ENCODE data around the gene CERK. TPM values are rescaled to one million over a fixed set of nuclear protein-coding genes. Genes with fewer than 3 reads are reported as not detected.

The CERK gene
- total and polyA plus RNA-seq, 2 of the 8 experiments (the other 6 are each of a cell fraction or from before 2014, with no cell fraction given) = 26.6 to 59.0 TPM

DNA sequence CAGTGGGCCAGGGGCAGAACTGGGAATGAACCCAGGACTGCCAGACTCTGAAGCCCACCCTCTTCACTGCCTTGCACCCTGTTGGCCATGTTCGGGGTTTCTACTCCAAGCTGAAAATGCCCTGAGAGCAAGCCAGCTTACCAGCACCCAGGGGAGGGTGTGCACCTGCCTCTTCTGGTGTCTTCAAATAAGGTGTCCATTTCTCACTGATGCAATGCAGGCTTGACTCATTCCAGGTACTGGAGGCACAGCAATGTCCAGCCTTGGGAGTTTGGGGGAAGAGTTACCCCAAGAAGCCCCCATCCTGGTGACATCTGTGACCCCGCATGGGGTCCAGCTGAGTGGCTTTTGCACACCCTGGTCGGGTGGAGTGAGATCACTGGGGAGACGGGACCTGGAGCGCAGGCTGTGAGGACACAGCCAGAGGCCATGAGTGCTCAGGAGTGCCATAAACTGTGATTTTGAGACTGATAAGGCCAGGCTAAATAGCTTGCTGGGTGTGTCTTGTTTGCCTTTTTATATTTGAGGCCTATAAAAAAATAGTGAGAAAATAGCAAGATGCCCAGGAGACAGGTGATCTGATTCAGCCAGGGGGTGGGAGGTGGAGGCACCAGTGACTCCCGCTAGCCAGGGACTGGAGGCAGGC lies 4.6 kb upstream of the CERK start:
- peaks cover 0 to 2% of the 10 kb centered on the region in 2 experiments for H4K20me1 ChIP-seq (replicated peaks in 1 of 2; ENCODE audit: control insufficient read depth in 1 of 2, insufficient read depth in 2 of 2, low read length in 2 of 2)
- no peak overlapping the region for H3K4me2 ChIP-seq (ENCODE audit: insufficient read depth in 1 of 2, low read depth in 2 of 2, low read length in 2 of 2)
- no peak overlapping the region for H2BK120ac ChIP-seq (replicated peaks; ENCODE audit: low read depth, low read length)
- peaks cover 0 to 7% (median 6%) of the 10 kb centered on the region in 4 experiments; a peak in 5 of 7 replicates for H3K4me1 ChIP-seq (replicated peaks in 1 of 4; ENCODE audit: control insufficient read depth in 3 of 4, insufficient read depth in 4 of 4, low read length in 3 of 4)
- WGBS, 2 experiments (ENCODE audit: extremely low coverage in 1 of 2, insufficient coverage in 1 of 2, insufficient read length in 1 of 2, insufficient replicate concordance in 2 of 2, low coverage in 1 of 2, low lambda C conversion rate in 2 of 2, missing lambda C conversion rate in 1 of 2) = 85% methylated on average over 6 of the region's 6 CpGs; no CpG with 5 or more reads in 1 of the 2 experiments
- H3K79me1 ChIP-seq (ENCODE audit: low read depth, low read length) = no peaks in the 10 kb centered on the region
- H3K4ac ChIP-seq (replicated peaks; ENCODE audit: insufficient read length, low read depth, low read length) = no peak overlapping the region
- H3K27me3 ChIP-seq (replicated peaks in 1 of 4; ENCODE audit: control insufficient read depth in 3 of 4, extremely low read depth in 1 of 4, insufficient read depth in 3 of 4, low read length in 3 of 4) = peaks cover 0 to 7% (median 0%) of the 10 kb centered on the region in 4 experiments; a peak in 4 of 7 replicates
- H3K4me3 ChIP-seq (ENCODE audit: extremely low read depth in 1 of 4, insufficient read depth in 2 of 4, low read depth in 3 of 4, low read length in 4 of 4) = no peak overlapping the region
- POLR2A ChIA-PET (ENCODE audit: partially characterized antibody) = interaction anchor here (0.9 to 2.2 kb wide), 3 partner anchors 16 to 20 kb away, joined by 3 to 8 read pairs (median 7); partner anchors contain the start of gene TBC1D22A
- no peak overlapping the region for H2BK5ac ChIP-seq (ENCODE audit: low read depth, low read length)
- H2AK5ac ChIP-seq (ENCODE audit: low read depth, low read length) = no peak overlapping the region
- no peak for FAIRE-seq
- H3K18ac ChIP-seq (ENCODE audit: extremely low read depth, low read length) = no peak overlapping the region
- DNase-seq (ENCODE audit: low read depth in 1 of 2, low spot score in 2 of 2) = no peak
- CTCF ChIA-PET (ENCODE audit: partially characterized antibody) = interaction anchor here (0.8 to 3.4 kb wide), 2 partner anchors 9 to 16 kb away, joined by 3 to 13 read pairs; no protein-coding TSS in a partner anchor
- no peak overlapping the region for H3K56ac ChIP-seq (replicated peaks; ENCODE audit: insufficient read length, low read depth, low read length)
- H3K23me2 ChIP-seq (ENCODE audit: low read depth, low read length) = peaks cover 7% of the 10 kb centered on the region; the same call in 1 of the 2 replicates
- H3K9ac ChIP-seq (replicated peaks in 1 of 4; ENCODE audit: extremely low read depth in 1 of 4, low read depth in 3 of 4, low read length in 3 of 4) = no peak overlapping the region
- H2AFZ ChIP-seq (ENCODE audit: low read length) = no peak overlapping the region
- H3K23ac ChIP-seq (ENCODE audit: insufficient read length) = no peak overlapping the region
- H3K79me2 ChIP-seq (ENCODE audit: control insufficient read depth in 1 of 2, insufficient read depth in 2 of 2, low read length in 2 of 2) = no peaks in the 10 kb centered on the region
- no peak overlapping the region for H2BK15ac ChIP-seq (ENCODE audit: low read length)
- H4K5ac ChIP-seq (ENCODE audit: insufficient read length, low read depth, low read length) = no peak overlapping the region
- H3K36me3 ChIP-seq (ENCODE audit: control insufficient read depth in 2 of 4, insufficient read depth in 4 of 4, low read length in 3 of 4) = no peaks in the 10 kb centered on the region
- H3K14ac ChIP-seq (ENCODE audit: insufficient read length) = no peak overlapping the region
- no peaks in the 10 kb centered on the region for H3K9me3 ChIP-seq (ENCODE audit: insufficient read depth in 2 of 2, low read depth in 1 of 2, low read length in 1 of 2)
- H4K91ac ChIP-seq (replicated peaks; ENCODE audit: insufficient read length, low read length) = no peak overlapping the region
- no peak overlapping the region for H2BK20ac ChIP-seq (ENCODE audit: low read length)
- H3K27ac ChIP-seq (ENCODE audit: low read depth, low read length) = no peak overlapping the region
- no peak overlapping the region for H2BK12ac ChIP-seq (ENCODE audit: low read depth, low read length)
- no peak overlapping the region; the same call in 1 of the 2 replicates for H4K8ac ChIP-seq (ENCODE audit: extremely low read depth, insufficient read depth, low read length)
- TF ChIP-seq POU5F1 (IDR thresholded peaks at IDR 0.05; ENCODE audit: low read depth, low read length) (no peak), RAD21 (IDR thresholded peaks at IDR 0.05 in 1 of 2, conservative IDR thresholded peaks at IDR 0.05 in 1 of 2; ENCODE audit: low read depth in 2 of 2, low read length in 2 of 2) (no peak), NRF1 (IDR thresholded peaks at IDR 0.05; ENCODE audit: low read depth, low read length) (no peak), ASH2L (IDR thresholded peaks at IDR 0.05; ENCODE audit: low read length) (no peak), TAF1 (IDR thresholded peaks at IDR 0.05; ENCODE audit: low read depth, low read length) (no peak), SP4 (IDR thresholded peaks at IDR 0.05; ENCODE audit: low read length) (no peak)
- TF ChIP-seq, protein P1, sequence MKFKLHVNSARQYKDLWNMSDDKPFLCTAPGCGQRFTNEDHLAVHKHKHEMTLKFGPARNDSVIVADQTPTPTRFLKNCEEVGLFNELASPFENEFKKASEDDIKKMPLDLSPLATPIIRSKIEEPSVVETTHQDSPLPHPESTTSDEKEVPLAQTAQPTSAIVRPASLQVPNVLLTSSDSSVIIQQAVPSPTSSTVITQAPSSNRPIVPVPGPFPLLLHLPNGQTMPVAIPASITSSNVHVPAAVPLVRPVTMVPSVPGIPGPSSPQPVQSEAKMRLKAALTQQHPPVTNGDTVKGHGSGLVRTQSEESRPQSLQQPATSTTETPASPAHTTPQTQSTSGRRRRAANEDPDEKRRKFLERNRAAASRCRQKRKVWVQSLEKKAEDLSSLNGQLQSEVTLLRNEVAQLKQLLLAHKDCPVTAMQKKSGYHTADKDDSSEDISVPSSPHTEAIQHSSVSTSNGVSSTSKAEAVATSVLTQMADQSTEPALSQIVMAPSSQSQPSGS (IDR thresholded peaks at IDR 0.05; ENCODE audit: low read length) = no peak
- TF ChIP-seq, protein P2, sequence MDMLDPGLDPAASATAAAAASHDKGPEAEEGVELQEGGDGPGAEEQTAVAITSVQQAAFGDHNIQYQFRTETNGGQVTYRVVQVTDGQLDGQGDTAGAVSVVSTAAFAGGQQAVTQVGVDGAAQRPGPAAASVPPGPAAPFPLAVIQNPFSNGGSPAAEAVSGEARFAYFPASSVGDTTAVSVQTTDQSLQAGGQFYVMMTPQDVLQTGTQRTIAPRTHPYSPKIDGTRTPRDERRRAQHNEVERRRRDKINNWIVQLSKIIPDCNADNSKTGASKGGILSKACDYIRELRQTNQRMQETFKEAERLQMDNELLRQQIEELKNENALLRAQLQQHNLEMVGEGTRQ (IDR thresholded peaks at IDR 0.05; ENCODE audit: low read length) = no peak
- TF ChIP-seq, protein P3, sequence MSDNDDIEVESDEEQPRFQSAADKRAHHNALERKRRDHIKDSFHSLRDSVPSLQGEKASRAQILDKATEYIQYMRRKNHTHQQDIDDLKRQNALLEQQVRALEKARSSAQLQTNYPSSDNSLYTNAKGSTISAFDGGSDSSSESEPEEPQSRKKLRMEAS (IDR thresholded peaks at IDR 0.05) = no peak

Measured in H1 (cell line).